Measurements from ENCODE around the gene RPLP2. TPM values are rescaled to one million over a fixed set of nuclear protein-coding genes. Genes with fewer than 3 reads are reported as not detected.

Gene RPLP2
- total RNA-seq, 1 donor = 99.4 TPM

- no peak for DNase-seq (ENCODE audit: low read depth)
- no peak overlapping the region for H3K4me3 ChIP-seq (ENCODE audit: low read depth, low read length)
- TF ChIP-seq CTCF (IDR thresholded peaks at IDR 0.05; ENCODE audit: insufficient read depth, low read length) = no peak
Measured at GRCh38 chr11:823441-824291, 13.9 kb downstream of the RPLP2 start.

GRCh38 chr11:824292-824880 is 14.6 kb downstream of the RPLP2 start:
- DNase-seq (ENCODE audit: low read depth) = no peak
- H3K4me3 ChIP-seq (ENCODE audit: low read depth, low read length) = no peak overlapping the region
- TF ChIP-seq CTCF (IDR thresholded peaks at IDR 0.05; ENCODE audit: insufficient read depth, low read length) = no peak

GRCh38 chr11:824942-825341 is 15.2 kb downstream of the RPLP2 start:
- TF ChIP-seq CTCF (IDR thresholded peaks at IDR 0.05; ENCODE audit: insufficient read depth, low read length) = no peak
- H3K4me3 ChIP-seq (ENCODE audit: low read depth, low read length) = no peak overlapping the region
- no peak for DNase-seq (ENCODE audit: low read depth)

- TF ChIP-seq CTCF (IDR thresholded peaks at IDR 0.05; ENCODE audit: insufficient read depth, low read length) = no peak
- no peak for DNase-seq (ENCODE audit: low read depth)
- no peak overlapping the region for H3K4me3 ChIP-seq (ENCODE audit: low read depth, low read length)
Measured at GRCh38 chr11:825366-826226, 15.8 kb downstream of the RPLP2 start.

GRCh38 chr11:826227-826621 is 16.5 kb downstream of the RPLP2 start:
- no peak for DNase-seq (ENCODE audit: low read depth)
- H3K4me3 ChIP-seq (ENCODE audit: low read depth, low read length) = no peak overlapping the region
- no peak for TF ChIP-seq CTCF (IDR thresholded peaks at IDR 0.05; ENCODE audit: insufficient read depth, low read length)

- TF ChIP-seq CTCF (IDR thresholded peaks at IDR 0.05; ENCODE audit: insufficient read depth, low read length) = no peak
- DNase-seq (ENCODE audit: low read depth) = no peak
- peak overlapping the region; percentile 9 for H3K4me3 ChIP-seq (ENCODE audit: low read depth, low read length)
Measured at GRCh38 chr11:826836-827145, 17.0 kb downstream of the RPLP2 start.

Data from fibroblast of the aortic adventitia (primary cell).